ENCODE results near the gene ZNF664.

DNA sequence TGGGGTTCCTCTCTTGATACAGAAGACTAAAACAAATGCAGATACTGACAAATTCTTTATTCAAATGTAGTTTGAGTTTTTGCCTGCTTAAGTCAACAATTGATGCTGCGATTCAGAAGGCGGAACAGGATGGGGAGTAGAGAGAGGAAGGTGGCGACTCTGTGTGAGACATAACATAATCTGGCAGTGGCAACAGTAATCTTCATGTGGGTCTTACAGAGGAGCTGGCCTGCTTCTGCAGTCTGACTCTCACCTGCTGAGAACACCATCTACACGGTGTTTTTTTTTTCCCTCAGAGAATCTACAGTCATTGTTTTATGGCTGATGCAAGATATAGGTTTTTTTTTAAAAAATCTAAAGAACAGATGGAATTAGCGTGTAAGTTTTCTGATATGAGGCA is 10.5 kb upstream of the ZNF664 start:
- TF ChIP-seq CTCF (IDR thresholded peaks at IDR 0.05) (no peak), POLR2A (IDR thresholded peaks at IDR 0.05) (no peak)
